Measurements from ENCODE around the gene STAG2.
A peak's percentile ranks its signal among the peaks of the same experiment; 100 is the strongest.

The STAG2 gene

DNA sequence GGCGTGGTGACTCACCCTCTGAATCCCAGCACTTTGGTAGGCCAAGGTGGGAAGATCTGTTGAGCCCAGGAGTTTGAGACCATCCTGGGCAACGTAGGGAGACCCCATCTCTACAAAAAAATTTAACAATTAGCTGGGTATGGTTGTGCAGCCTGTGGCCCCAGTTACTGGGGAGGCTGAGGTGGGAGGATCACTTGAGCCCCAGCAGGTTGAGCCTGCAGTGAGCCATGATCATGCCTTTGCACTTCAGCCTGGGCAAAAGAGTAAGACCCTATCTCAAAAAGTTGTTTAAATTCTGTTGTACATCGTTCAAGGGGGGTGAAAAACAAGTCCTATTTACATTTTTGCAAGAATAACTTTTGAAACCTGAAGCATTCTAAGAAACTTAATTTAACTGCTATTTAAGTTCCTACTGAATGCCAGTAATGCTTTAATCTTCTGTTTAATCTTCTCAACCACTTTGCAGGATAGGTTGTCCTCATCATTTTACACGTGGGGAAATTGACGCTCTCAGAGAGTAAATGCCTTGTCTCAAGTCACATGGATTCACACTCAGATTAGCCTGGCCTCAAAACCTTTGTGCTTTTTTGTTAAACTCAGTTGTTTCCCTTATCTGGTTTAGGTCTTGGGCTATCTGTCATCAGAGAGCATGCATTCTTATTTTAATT is 7.0 kb downstream of the STAG2 start:
- FAIRE-seq (no peak), DNase-seq (ENCODE audit: insufficient read length, low spot score) (no peak)
- no peak for TF ChIP-seq POU2F2 (IDR thresholded peaks at IDR 0.05; ENCODE audit: low read depth, low read length)
- no peak for TF ChIP-seq POLR2A (IDR thresholded peaks at IDR 0.05; ENCODE audit: low read depth, low read length)
- no peak for TF ChIP-seq PAX5 (IDR thresholded peaks at IDR 0.05; ENCODE audit: insufficient read depth, low read length, severe bottlenecking)
- no peak for TF ChIP-seq TAF1 (IDR thresholded peaks at IDR 0.05; ENCODE audit: low read depth, low read length)
- no peak for TF ChIP-seq SPI1 (IDR thresholded peaks at IDR 0.05; ENCODE audit: low read depth, low read length)
- no peak for TF ChIP-seq POLR2AphosphoS5 (IDR thresholded peaks at IDR 0.05; ENCODE audit: low read depth, low read length)

DNA sequence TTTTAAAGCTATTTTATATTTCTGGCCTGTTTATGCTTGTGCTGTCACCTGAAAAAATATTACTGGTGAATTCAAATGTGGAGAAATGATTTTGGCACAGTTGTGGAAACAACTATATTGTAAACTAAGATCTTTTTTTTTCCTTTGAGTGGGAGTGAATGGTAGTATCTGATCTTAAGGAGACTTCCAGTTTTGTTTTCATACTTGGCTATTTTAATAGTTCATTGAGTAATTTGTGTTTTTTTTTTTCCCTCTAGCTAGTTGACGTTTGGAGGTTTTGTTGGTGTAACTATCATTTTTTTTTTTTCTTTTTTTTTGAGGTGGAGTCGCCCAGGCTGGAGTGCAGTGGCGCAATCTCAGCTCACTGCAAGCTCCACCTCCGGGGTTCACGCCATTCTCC is 10.5 kb downstream of the STAG2 start:
- FAIRE-seq, result no peak
- DNase-seq (ENCODE audit: insufficient read length, low spot score), result no peak
- TF ChIP-seq SPI1 (IDR thresholded peaks at IDR 0.05; ENCODE audit: low read depth, low read length) (no peak), POLR2AphosphoS5 (IDR thresholded peaks at IDR 0.05; ENCODE audit: low read depth, low read length) (no peak), POLR2A (IDR thresholded peaks at IDR 0.05; ENCODE audit: low read depth, low read length) (no peak), TAF1 (IDR thresholded peaks at IDR 0.05; ENCODE audit: low read depth, low read length) (no peak), PAX5 (IDR thresholded peaks at IDR 0.05; ENCODE audit: insufficient read depth, low read length, severe bottlenecking) (no peak), POU2F2 (IDR thresholded peaks at IDR 0.05; ENCODE audit: low read depth, low read length) (no peak)

DNA sequence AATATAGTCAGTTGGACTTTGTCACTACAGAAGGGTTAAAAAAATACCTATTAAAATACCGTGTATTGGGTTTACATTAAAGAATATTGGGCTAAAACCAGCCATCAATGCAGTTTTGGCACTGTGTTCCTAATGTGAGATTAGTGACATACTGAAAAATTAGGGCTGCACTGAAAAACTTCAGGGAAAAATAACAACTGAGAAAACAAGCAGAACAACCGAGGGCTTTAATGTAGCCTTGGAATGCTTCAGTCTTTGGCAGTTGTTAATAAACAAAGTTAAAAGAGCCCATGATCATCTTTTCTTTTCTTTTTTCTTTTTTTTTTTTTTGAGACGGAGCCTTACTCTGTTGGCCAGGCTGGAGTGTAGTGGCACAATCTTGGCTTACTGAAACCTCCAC is 12.4 kb downstream of the STAG2 start:
- no peak for TF ChIP-seq POLR2AphosphoS5 (IDR thresholded peaks at IDR 0.05; ENCODE audit: low read depth, low read length)
- no peak for TF ChIP-seq SPI1 (IDR thresholded peaks at IDR 0.05; ENCODE audit: low read depth, low read length)
- TF ChIP-seq POLR2A (IDR thresholded peaks at IDR 0.05; ENCODE audit: low read depth, low read length), result no peak
- no peak for TF ChIP-seq POU2F2 (IDR thresholded peaks at IDR 0.05; ENCODE audit: low read depth, low read length)
- no peak for TF ChIP-seq PAX5 (IDR thresholded peaks at IDR 0.05; ENCODE audit: insufficient read depth, low read length, severe bottlenecking)
- TF ChIP-seq TAF1 (IDR thresholded peaks at IDR 0.05; ENCODE audit: low read depth, low read length), result no peak
- no peak for DNase-seq (ENCODE audit: insufficient read length, low spot score)
- no peak for FAIRE-seq

DNA sequence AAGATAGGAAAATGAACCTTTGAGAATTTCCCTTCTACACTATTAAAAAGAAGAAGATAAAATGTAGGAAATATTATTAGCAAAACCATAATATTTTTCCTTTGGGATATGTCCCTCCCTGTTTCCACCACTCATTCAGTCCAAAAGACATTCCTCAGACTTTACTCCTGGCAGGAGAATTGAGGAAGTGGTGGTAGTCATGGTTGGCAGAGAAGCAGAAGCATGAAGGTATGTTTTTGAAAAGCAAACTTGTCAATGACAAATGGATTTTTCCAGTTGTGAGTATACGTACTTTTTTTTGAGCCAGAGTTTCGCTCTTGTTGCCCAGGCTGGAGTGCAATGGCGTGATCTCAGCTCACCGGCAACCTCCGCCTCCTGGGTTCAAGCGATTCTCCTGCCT is 13.7 kb downstream of the STAG2 start:
- TF ChIP-seq PAX5 (IDR thresholded peaks at IDR 0.05; ENCODE audit: insufficient read depth, low read length, severe bottlenecking) (no peak), SPI1 (IDR thresholded peaks at IDR 0.05; ENCODE audit: low read depth, low read length) (peak; percentile 71)
- DNase-seq (ENCODE audit: insufficient read length, low spot score), result no peak
- FAIRE-seq, result no peak

DNA sequence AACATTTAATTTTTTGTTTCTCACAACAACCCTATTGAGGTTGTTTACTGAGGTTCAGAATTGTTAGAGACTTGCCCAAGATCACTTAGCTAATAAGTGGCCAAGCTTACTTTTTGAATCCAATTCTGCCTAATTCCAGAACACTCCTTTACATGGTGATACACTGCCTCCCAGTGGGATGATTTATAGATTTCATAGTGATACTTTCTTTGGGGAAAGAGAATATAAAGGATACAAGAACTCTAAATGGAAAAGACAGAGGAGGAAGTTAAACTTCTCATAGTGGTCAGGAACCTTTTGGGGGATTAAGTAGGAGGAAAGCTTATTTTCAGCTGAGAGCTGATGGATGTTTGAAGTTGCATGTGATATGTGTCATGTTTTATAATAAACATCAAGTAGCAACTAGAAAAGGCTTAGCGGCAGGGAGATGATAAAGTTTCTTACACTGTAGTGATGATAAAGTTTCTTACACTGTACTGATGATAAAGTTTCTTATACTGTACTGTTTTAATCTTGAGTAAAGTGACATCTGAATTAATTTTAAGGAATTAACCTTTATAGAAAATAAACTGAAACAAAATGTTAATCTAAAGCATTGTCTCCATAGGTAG is 15.3 kb downstream of the STAG2 start:
- DNase-seq (ENCODE audit: insufficient read length, low spot score) (no peak), FAIRE-seq (peak; percentile 75)
- TF ChIP-seq POLR2A (IDR thresholded peaks at IDR 0.05; ENCODE audit: low read depth, low read length), result no peak

DNA sequence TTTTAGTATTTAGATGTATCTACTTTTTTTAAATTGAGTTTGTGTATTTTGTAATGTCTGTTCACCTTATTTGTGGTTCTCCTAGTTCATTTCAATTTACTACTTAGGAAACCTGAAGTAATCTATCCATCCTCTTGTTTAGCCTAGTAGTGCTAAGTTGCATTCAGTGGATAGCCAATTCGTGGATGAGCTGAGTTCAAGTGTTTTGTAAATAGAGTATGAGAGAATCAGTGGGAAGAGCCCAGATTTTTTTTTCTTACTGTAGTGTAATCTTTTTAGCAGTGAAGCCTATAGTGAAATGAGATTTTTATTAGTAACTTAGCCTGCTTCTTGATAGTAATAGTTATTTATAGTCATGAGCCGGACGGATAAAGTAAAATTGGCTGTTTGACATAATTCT is 21.7 kb downstream of the STAG2 start:
- TF ChIP-seq POLR2AphosphoS5 (IDR thresholded peaks at IDR 0.05; ENCODE audit: low read depth, low read length) (no peak), POLR2A (IDR thresholded peaks at IDR 0.05; ENCODE audit: low read depth, low read length) (no peak), SPI1 (IDR thresholded peaks at IDR 0.05; ENCODE audit: low read depth, low read length) (no peak), POU2F2 (IDR thresholded peaks at IDR 0.05; ENCODE audit: low read depth, low read length) (no peak), PAX5 (IDR thresholded peaks at IDR 0.05; ENCODE audit: insufficient read depth, low read length, severe bottlenecking) (no peak), TAF1 (IDR thresholded peaks at IDR 0.05; ENCODE audit: low read depth, low read length) (no peak)

DNA sequence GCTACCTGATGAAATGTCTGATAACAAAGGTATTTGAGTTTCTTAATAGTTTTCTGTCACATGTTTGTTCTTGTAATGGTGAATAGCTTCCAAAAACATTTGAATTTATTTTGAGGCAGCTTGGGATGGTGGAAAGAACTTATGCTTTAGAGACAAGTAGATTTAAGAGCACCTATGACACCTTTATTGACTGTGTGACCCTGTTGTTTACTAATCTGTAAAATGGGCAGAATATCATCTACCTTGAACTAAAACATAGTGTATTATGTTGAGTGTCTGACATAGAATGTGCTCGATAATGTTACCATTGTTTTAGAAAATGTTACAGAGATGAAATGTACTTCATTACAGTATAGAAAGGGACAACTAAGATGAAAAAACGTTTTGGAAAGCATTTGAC is 24.9 kb downstream of the STAG2 start:
- FAIRE-seq, result peak; percentile 50
- DNase-seq (ENCODE audit: insufficient read length, low spot score), result no peak
- no peak for TF ChIP-seq PAX5 (IDR thresholded peaks at IDR 0.05; ENCODE audit: insufficient read depth, low read length, severe bottlenecking)
- TF ChIP-seq POLR2AphosphoS5 (IDR thresholded peaks at IDR 0.05; ENCODE audit: low read depth, low read length), result no peak

More for the DNA sequence above, 21.7 kb downstream of the STAG2 start:
- DNase-seq (ENCODE audit: insufficient read length, low spot score), result no peak
- no peak for FAIRE-seq

DNA sequence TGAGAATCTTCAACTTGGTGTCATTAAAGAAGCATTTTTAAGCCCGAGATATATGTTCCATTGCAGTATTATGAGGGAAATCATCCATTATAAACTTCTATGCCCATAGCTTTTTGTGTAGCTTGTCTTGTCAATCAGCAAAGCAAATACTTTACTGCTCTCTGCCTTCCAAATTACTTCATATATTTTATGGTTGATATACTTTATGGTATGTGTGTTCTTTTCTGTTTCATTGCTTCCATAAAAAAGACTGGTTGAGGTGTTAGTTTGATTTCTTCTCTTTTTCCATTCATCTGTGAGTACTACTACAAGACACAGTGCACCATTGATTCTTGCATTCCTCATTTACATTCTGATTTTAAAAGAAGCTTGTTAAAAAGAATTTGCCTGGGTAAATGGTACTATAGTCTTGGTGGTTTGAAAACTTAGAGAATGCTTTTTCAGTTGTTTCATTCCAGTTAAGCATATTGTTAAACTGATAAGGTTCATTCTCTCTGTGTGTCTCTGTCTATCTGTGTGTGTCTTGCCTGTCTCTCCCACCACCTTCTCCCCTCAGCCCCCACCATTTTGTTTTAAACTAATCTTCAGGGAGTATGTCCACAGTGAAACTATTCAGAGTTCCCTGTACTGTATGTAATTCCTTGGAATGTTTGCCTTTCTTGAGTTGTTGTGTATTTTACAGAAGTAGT is 27.1 kb downstream of the STAG2 start:
- no peak for TF ChIP-seq POLR2A (IDR thresholded peaks at IDR 0.05; ENCODE audit: low read depth, low read length)
- no peak for TF ChIP-seq SPI1 (IDR thresholded peaks at IDR 0.05; ENCODE audit: low read depth, low read length)
- no peak for TF ChIP-seq PAX5 (IDR thresholded peaks at IDR 0.05; ENCODE audit: insufficient read depth, low read length, severe bottlenecking)
- no peak for TF ChIP-seq POU2F2 (IDR thresholded peaks at IDR 0.05; ENCODE audit: low read depth, low read length)
- TF ChIP-seq POLR2AphosphoS5 (IDR thresholded peaks at IDR 0.05; ENCODE audit: low read depth, low read length), result no peak
- no peak for TF ChIP-seq TAF1 (IDR thresholded peaks at IDR 0.05; ENCODE audit: low read depth, low read length)
- DNase-seq (ENCODE audit: insufficient read length, low spot score) (no peak), FAIRE-seq (no peak)

DNA sequence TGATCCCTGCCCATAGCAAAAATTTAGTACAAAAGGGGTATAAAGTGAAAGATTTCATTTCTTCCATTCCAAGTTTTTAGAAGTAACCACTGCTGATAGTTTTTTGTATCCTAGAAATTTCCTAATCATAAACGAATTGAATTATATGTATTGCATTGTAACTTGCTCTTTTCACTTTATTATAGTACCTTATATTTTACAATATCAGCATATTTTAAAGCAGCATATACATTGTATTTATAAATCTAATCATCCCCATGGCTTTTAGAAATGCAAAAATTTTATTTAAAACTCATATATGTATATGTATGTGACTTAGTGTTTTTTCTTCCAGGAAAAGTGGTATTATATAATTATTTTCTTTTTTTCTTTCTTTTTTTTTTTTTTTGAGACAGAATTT is 27.7 kb downstream of the STAG2 start:
- FAIRE-seq, result no peak
- DNase-seq (ENCODE audit: insufficient read length, low spot score), result no peak
- no peak for TF ChIP-seq POLR2AphosphoS5 (IDR thresholded peaks at IDR 0.05; ENCODE audit: low read depth, low read length)
- TF ChIP-seq SPI1 (IDR thresholded peaks at IDR 0.05; ENCODE audit: low read depth, low read length), result no peak
- TF ChIP-seq PAX5 (IDR thresholded peaks at IDR 0.05; ENCODE audit: insufficient read depth, low read length, severe bottlenecking), result no peak
- no peak for TF ChIP-seq TAF1 (IDR thresholded peaks at IDR 0.05; ENCODE audit: low read depth, low read length)
- no peak for TF ChIP-seq POU2F2 (IDR thresholded peaks at IDR 0.05; ENCODE audit: low read depth, low read length)
- TF ChIP-seq POLR2A (IDR thresholded peaks at IDR 0.05; ENCODE audit: low read depth, low read length), result no peak

DNA sequence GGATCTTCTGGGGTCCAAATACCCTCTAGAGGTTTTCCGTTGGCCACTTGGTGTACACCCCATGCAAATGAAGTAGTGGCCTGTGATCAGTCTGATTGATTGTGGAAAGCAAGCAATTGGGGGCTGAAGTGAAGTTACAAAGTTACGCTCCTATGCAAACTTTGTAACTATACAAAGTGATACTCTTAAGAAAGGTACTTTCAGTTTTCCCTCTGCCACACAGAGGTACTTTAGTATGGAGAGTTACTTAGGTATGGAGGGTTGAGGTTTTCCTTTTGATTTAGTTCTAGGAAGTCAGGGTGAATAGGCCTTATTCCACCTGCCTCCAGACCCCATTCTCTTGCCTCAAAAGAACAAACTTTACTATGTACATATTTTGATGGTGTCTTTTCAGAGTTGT is 28.7 kb downstream of the STAG2 start:
- no peak for TF ChIP-seq POLR2A (IDR thresholded peaks at IDR 0.05; ENCODE audit: low read depth, low read length)
- TF ChIP-seq POLR2AphosphoS5 (IDR thresholded peaks at IDR 0.05; ENCODE audit: low read depth, low read length), result no peak
- FAIRE-seq, result peak; percentile 89

More for the DNA sequence above, 28.7 kb downstream of the STAG2 start:
- DNase-seq (ENCODE audit: insufficient read length, low spot score), result no peak

Data from GM12891 (cell line).